GM12878 (cell line): Measurements from ENCODE around the gene KIF6. TPM values are rescaled to one million over a fixed set of nuclear protein-coding genes. Genes with fewer than 3 reads are reported as not detected.
A peak's percentile ranks its signal among the peaks of the same experiment; 100 is the strongest.

ENCODE experiments used
- ATAC-seq: fragments of 200-7000 bp; cut with Tn5 transposase; 3 replicates; pipeline ENCODE4 v1.9.1; 2020; ENCODE audit warnings: mild to moderate bottlenecking, moderate library complexity
- BruUV-seq: library from RNA; stranded (reverse); fragments of 400-500 nt; replicated peaks from 2 replicates; lab custom pipeline; 2021; lab: Mats Ljungman, UMichigan
- CTCF ChIA-PET: fragments of 300-600 bp; sonication (Branson Sonifier 250); formaldehyde crosslinking; extraction: SDS; loops from one replicate; lab custom pipeline; 2021; ENCODE audit warnings: inconsistent platforms; lab: Yijun Ruan, JAX
- POLR2A ChIA-PET: fragments of 350-600 bp; formaldehyde crosslinking; extraction: SDS; loops from one replicate; lab custom pipeline; 2021; ENCODE audit warnings: inconsistent platforms; lab: Charles Lee
- RAD21 ChIA-PET: fragments of 300-600 bp; sonication (Branson Sonifier 250); formaldehyde crosslinking; loops from one replicate; lab custom pipeline; 2023; ENCODE audit warnings: antibody characterized with exemption; ENCODE audit not compliant: unreplicated experiment; lab: Charles Lee
- SMC1A ChIA-PET: fragments of 300-600 bp; sonication (Branson Sonifier 250); formaldehyde crosslinking; loops from one replicate; lab custom pipeline; 2023; ENCODE audit not compliant: unreplicated experiment, uncharacterized antibody; lab: Charles Lee
- DNase-seq: peaks from one replicate; pipeline ENCODE4 v3.0.0-alpha.2; 2011; ENCODE audit warnings: low read depth, low spot score
- FAIRE-seq: peaks from 3 replicates; lab custom pipeline; 2011; peaks lifted over from hg19 to GRCh38; lab: Jason Lieb, UNC
- H2AFZ ChIP-seq: 2 replicates; pipeline ENCODE4 v1.6.0; 2011; ENCODE audit warnings: low read depth, low read length, control low read depth; ENCODE audit not compliant: control insufficient read depth
- H3K27ac ChIP-seq: 2 replicates; pipeline ENCODE4 v1.5.1; 2011; ENCODE audit warnings: control low read depth; ENCODE audit not compliant: control insufficient read depth, insufficient read depth
- H3K27me3 ChIP-seq, 2 experiments: replicated peaks in 1 of 2; 2 replicates each; pipeline versions ENCODE4 v1.6.0 to v1.6.1; 2011; ENCODE audit warnings: low read length in 1 of 2; ENCODE audit not compliant: control insufficient read depth in 2 of 2, insufficient read depth in 2 of 2
- H3K36me3 ChIP-seq, 2 experiments: 2 replicates each; pipeline ENCODE4 v1.5.1; 2011; ENCODE audit warnings: low read length in 1 of 2; ENCODE audit not compliant: control insufficient read depth in 2 of 2, insufficient read depth in 2 of 2
- H3K4me1 ChIP-seq: 2 replicates; pipeline ENCODE4 v1.6.1; 2011; ENCODE audit warnings: mild to moderate bottlenecking, low read length, moderate library complexity, mixed read lengths; ENCODE audit not compliant: control insufficient read depth, insufficient read depth
- H3K4me2 ChIP-seq: 2 replicates; pipeline ENCODE4 v1.6.0; 2011; ENCODE audit warnings: control low read depth; ENCODE audit not compliant: control insufficient read depth, insufficient read depth
- H3K4me3 ChIP-seq: fragments of 200-600 bp; sonication (generic); 2 replicates; pipeline ENCODE4 v1.5.1; 2016
- H3K79me2 ChIP-seq: 2 replicates; pipeline ENCODE4 v1.6.0; 2011; ENCODE audit warnings: low read length; ENCODE audit not compliant: control insufficient read depth, insufficient read depth
- H3K9ac ChIP-seq: 2 replicates; pipeline ENCODE4 v1.8.0; 2011; ENCODE audit warnings: low read length, control low read depth, mixed read lengths; ENCODE audit not compliant: control insufficient read depth, insufficient read depth
- H3K9me3 ChIP-seq: replicated peaks from 3 replicates; pipeline ENCODE4 v1.5.1; 2011; ENCODE audit warnings: mild to moderate bottlenecking, low read length; ENCODE audit not compliant: control insufficient read depth, insufficient read depth
- H4K20me1 ChIP-seq: 2 replicates; pipeline ENCODE4 v1.6.0; 2011; ENCODE audit not compliant: control insufficient read depth, insufficient read depth
- ATF7 ChIP-seq: fragments of 450-650 bp; IDR thresholded peaks from 2 replicates; pipeline ENCODE4 v1.6.1; 2016; ENCODE audit warnings: low read depth, mild to moderate bottlenecking
- HDGF ChIP-seq: fragments of 450-650 bp; IDR thresholded peaks from 2 replicates; pipeline ENCODE4 v1.6.1; 2016; ENCODE audit warnings: antibody characterized with exemption
- KLF5 ChIP-seq: fragments of 450-650 bp; IDR thresholded peaks from 2 replicates; pipeline ENCODE4 v1.6.1; 2014; ENCODE audit warnings: mild to moderate bottlenecking; ENCODE audit not compliant: partially characterized antibody
- PAX5 ChIP-seq: IDR thresholded peaks from 2 replicates; pipeline ENCODE4 v1.6.1; 2011; ENCODE audit warnings: low read depth, low read length, borderline replicate concordance
- RELA ChIP-seq: fragments of 450-650 bp; IDR thresholded peaks from 2 replicates; pipeline ENCODE4 v1.8.0; 2014; ENCODE audit warnings: borderline replicate concordance; ENCODE audit not compliant: partially characterized antibody
- RFX5 ChIP-seq: IDR thresholded peaks from 2 replicates; pipeline ENCODE4 v1.6.1; 2011; ENCODE audit warnings: low read depth, low read length, improper control_type of control experiment
- STAT1 ChIP-seq: fragments of 450-650 bp; conservative IDR thresholded peaks from 2 replicates; pipeline ENCODE4 v1.6.1; 2014; ENCODE audit warnings: antibody characterized with exemption, mild to moderate bottlenecking
- WGBS: methylation state at CpG from one replicate; pipeline ENCODE4 v1.1.6; 2016; ENCODE audit warnings: low lambda C conversion rate; ENCODE audit not compliant: insufficient replicate concordance, insufficient coverage; ENCODE audit errors: missing lambda C conversion rate; 5-methylcytosine and 5-hydroxymethylcytosine counted together
- in situ Hi-C: fragments of 300-500 bp; cut with MboI; formaldehyde crosslinking; loops from 9 replicates; pipeline ENCODE4 v1.14.3; 2018; ENCODE audit warnings: mixed read lengths
- intact Hi-C: fragments of 100-400 bp; cut with micrococcal nuclease; formaldehyde crosslinking; loops from one replicate; pipeline ENCODE4 v1.14.2; 2022; ENCODE audit not compliant: unreplicated experiment
- polyA plus RNA-seq, 11 experiments: library from polyadenylated mRNA; depleted of rRNA in 4 of 11; unstranded in 6 of 11; stranded (reverse) in 5 of 11; fragments of >200 nt; fragmentation: Nextera tagmentation in 4 of 11; fragmentation: Illumina TruSeq in 1 of 11; extraction: Ambion mirVana in 4 of 11; extraction: Trizol in 1 of 11; gene quantifications; 1 replicate in 1 of 11; 2 replicates in 10 of 11; pipeline versions ENCODE4 v1.2.1 to v1.2.3, GENCODE V29; 2011 to 2016; ENCODE audit warnings: inconsistent platforms in 2 of 11, missing spikeins in 2 of 11, low read depth in 1 of 11
- total RNA-seq, 4 experiments: library from RNA; depleted of rRNA in 3 of 4; stranded (reverse); fragments of >200 nt in 3 of 4; fragmentation: Illumina TruSeq in 1 of 4; extraction: Trizol in 1 of 4; gene quantifications; 2 replicates each; pipeline versions ENCODE4 v1.2.1 to v1.2.3, GENCODE V29; 2013 to 2021
- TF ChIP-seq, protein P1 (sequence below): IDR thresholded peaks from 2 replicates; pipeline ENCODE4 v1.6.1; 2012; ENCODE audit warnings: mild to moderate bottlenecking, low read depth, low read length
- TF ChIP-seq, protein P2 (sequence below): fragments of 450-650 bp; conservative IDR thresholded peaks from 2 replicates; pipeline ENCODE4 v1.6.1; 2017; ENCODE audit warnings: mild to moderate bottlenecking, moderate library complexity
- TF ChIP-seq, protein P3 (sequence below): fragments of 450-650 bp; IDR thresholded peaks from 2 replicates; pipeline ENCODE4 v1.6.1; 2018; ENCODE audit warnings: mild to moderate bottlenecking, low read depth, moderate library complexity; ENCODE audit not compliant: partially characterized antibody

Gene KIF6
- total and polyA plus RNA-seq, 10 of the 15 experiments (the other 5 are each of a cell fraction or from before 2014, with no cell fraction given) = 0.09 to 1.0 (median 0.28) TPM

DNA sequence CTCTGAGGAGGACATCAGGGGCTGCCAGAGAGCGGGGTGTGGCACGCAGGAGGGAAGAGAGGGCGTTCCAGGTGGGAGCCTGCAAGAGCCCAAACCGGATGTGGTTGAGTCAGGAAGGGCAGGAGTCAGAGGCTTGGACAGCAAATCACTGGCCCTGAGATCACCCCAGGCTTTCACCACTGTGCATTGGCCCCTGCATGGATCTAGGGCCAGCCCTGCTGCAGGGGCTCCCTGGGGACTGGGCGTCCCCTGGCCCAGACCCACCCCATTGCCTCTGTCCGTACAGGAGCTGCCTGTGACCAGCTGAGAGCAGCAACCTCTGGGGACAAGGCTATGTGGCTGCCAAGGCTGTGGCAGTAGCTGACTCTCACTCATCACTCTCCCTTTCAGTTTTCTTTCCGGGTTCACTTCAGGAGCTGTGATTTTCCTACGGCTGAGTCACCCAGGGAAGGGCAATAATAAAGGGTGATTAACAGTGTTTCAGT is 444.9 kb downstream of the KIF6 start:
- H3K27me3 ChIP-seq = peaks cover 3 to 10% of the 10 kb centered on the region in 2 experiments; a peak in 3 of 4 replicates
- H3K9ac ChIP-seq = no peak overlapping the region
- H3K79me2 ChIP-seq = no peaks in the 10 kb centered on the region
- FAIRE-seq = no peak
- H3K4me1 ChIP-seq = 0 out of 2 replicates have a peak, but pooled peaks cover 3% of the 10 kb centered on the region
- intact Hi-C loops = no loop called here
- CTCF ChIA-PET = no interaction called here
- H3K4me2 ChIP-seq = no peak overlapping the region
- no peak for TF ChIP-seq RELA
- TF ChIP-seq RFX5 = no peak
- TF ChIP-seq ATF7 = no peak
- no peak for TF ChIP-seq STAT1
- no peak for TF ChIP-seq HDGF
- TF ChIP-seq, protein P1, sequence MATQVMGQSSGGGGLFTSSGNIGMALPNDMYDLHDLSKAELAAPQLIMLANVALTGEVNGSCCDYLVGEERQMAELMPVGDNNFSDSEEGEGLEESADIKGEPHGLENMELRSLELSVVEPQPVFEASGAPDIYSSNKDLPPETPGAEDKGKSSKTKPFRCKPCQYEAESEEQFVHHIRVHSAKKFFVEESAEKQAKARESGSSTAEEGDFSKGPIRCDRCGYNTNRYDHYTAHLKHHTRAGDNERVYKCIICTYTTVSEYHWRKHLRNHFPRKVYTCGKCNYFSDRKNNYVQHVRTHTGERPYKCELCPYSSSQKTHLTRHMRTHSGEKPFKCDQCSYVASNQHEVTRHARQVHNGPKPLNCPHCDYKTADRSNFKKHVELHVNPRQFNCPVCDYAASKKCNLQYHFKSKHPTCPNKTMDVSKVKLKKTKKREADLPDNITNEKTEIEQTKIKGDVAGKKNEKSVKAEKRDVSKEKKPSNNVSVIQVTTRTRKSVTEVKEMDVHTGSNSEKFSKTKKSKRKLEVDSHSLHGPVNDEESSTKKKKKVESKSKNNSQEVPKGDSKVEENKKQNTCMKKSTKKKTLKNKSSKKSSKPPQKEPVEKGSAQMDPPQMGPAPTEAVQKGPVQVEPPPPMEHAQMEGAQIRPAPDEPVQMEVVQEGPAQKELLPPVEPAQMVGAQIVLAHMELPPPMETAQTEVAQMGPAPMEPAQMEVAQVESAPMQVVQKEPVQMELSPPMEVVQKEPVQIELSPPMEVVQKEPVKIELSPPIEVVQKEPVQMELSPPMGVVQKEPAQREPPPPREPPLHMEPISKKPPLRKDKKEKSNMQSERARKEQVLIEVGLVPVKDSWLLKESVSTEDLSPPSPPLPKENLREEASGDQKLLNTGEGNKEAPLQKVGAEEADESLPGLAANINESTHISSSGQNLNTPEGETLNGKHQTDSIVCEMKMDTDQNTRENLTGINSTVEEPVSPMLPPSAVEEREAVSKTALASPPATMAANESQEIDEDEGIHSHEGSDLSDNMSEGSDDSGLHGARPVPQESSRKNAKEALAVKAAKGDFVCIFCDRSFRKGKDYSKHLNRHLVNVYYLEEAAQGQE = no peak
- TF ChIP-seq, protein P2, sequence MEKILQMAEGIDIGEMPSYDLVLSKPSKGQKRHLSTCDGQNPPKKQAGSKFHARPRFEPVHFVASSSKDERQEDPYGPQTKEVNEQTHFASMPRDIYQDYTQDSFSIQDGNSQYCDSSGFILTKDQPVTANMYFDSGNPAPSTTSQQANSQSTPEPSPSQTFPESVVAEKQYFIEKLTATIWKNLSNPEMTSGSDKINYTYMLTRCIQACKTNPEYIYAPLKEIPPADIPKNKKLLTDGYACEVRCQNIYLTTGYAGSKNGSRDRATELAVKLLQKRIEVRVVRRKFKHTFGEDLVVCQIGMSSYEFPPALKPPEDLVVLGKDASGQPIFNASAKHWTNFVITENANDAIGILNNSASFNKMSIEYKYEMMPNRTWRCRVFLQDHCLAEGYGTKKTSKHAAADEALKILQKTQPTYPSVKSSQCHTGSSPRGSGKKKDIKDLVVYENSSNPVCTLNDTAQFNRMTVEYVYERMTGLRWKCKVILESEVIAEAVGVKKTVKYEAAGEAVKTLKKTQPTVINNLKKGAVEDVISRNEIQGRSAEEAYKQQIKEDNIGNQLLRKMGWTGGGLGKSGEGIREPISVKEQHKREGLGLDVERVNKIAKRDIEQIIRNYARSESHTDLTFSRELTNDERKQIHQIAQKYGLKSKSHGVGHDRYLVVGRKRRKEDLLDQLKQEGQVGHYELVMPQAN = no peak
- no peak for TF ChIP-seq KLF5
- TF ChIP-seq, protein P3, sequence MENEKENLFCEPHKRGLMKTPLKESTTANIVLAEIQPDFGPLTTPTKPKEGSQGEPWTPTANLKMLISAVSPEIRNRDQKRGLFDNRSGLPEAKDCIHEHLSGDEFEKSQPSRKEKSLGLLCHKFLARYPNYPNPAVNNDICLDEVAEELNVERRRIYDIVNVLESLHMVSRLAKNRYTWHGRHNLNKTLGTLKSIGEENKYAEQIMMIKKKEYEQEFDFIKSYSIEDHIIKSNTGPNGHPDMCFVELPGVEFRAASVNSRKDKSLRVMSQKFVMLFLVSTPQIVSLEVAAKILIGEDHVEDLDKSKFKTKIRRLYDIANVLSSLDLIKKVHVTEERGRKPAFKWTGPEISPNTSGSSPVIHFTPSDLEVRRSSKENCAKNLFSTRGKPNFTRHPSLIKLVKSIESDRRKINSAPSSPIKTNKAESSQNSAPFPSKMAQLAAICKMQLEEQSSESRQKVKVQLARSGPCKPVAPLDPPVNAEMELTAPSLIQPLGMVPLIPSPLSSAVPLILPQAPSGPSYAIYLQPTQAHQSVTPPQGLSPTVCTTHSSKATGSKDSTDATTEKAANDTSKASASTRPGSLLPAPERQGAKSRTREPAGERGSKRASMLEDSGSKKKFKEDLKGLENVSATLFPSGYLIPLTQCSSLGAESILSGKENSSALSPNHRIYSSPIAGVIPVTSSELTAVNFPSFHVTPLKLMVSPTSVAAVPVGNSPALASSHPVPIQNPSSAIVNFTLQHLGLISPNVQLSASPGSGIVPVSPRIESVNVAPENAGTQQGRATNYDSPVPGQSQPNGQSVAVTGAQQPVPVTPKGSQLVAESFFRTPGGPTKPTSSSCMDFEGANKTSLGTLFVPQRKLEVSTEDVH = no peak
- no peak for TF ChIP-seq PAX5
- POLR2A ChIA-PET = no interaction called here
- no peaks in the 10 kb centered on the region for H3K36me3 ChIP-seq
- in situ Hi-C loops = no loop called here
- H4K20me1 ChIP-seq = no peaks in the 10 kb centered on the region
- BruUV-seq = no TSS peak
- 16% methylated on average over 8 of the region's 8 CpGs for WGBS
- H3K27ac ChIP-seq = no peak overlapping the region
- SMC1A ChIA-PET = no interaction called here
- DNase-seq = no peak
- peak; percentile 59 for ATAC-seq
- RAD21 ChIA-PET = no interaction called here
- no peak overlapping the region for H2AFZ ChIP-seq
- H3K4me3 ChIP-seq = no peak overlapping the region
- H3K9me3 ChIP-seq = no peaks in the 10 kb centered on the region
